ENCODE data around the gene SALL1. TPM values are rescaled to one million over a fixed set of nuclear protein-coding genes. Genes with fewer than 3 reads are reported as not detected.

Gene SALL1
- total and polyA plus RNA-seq, 2 donors = under 0.01 to 0.07 TPM

- Histone ChIP-seq H3K4me3 (ENCODE audit: low read length in 2 of 2) (no peak overlapping the region), H3K27me3 (ENCODE audit: control insufficient read depth in 2 of 2, insufficient read depth in 1 of 2, low read length in 1 of 2) (peaks cover 76 to 85% of the 10 kb centered on the region in 2 donors), H3K27ac (ENCODE audit: low read depth in 1 of 2, low read length in 1 of 2) (no peak overlapping the region), H3K9me3 (ENCODE audit: control insufficient read depth in 2 of 2, insufficient read depth in 1 of 2, low read length in 1 of 2) (no peaks in the 10 kb centered on the region), H3K4me1 (ENCODE audit: control insufficient read depth in 2 of 2, insufficient read depth in 2 of 2, low read length in 2 of 2) (no peaks in the 10 kb centered on the region), H3K36me3 (ENCODE audit: control insufficient read depth in 2 of 2, insufficient read depth in 2 of 2, low read length in 1 of 2) (no peaks in the 10 kb centered on the region)
- 10% methylated on average over 32 of the region's 32 CpGs for WGBS
- DNase-seq (ENCODE audit: low read depth in 6 of 9, low spot score in 9 of 9) = no peak
These were observed 2.5 kb upstream of the SALL1 start for GRCh38 chr16:51153577-51154031.

- Histone ChIP-seq H3K4me3 (ENCODE audit: low read length in 2 of 2) (no peak overlapping the region), H3K9me3 (ENCODE audit: control insufficient read depth in 2 of 2, insufficient read depth in 1 of 2, low read length in 1 of 2) (no peaks in the 10 kb centered on the region), H3K36me3 (ENCODE audit: control insufficient read depth in 2 of 2, insufficient read depth in 2 of 2, low read length in 1 of 2) (no peaks in the 10 kb centered on the region), H3K27me3 (ENCODE audit: control insufficient read depth in 2 of 2, insufficient read depth in 1 of 2, low read length in 1 of 2) (peaks cover 76 to 88% of the 10 kb centered on the region in 2 donors), H3K4me1 (ENCODE audit: control insufficient read depth in 2 of 2, insufficient read depth in 2 of 2, low read length in 2 of 2) (no peaks in the 10 kb centered on the region), H3K27ac (ENCODE audit: low read depth in 1 of 2, low read length in 1 of 2) (no peak overlapping the region)
- WGBS = 5% methylated on average over 60 of the region's 60 CpGs
- DNase-seq (ENCODE audit: low read depth in 6 of 9, low spot score in 9 of 9) = no peak
These were observed 1.9 kb upstream of the SALL1 start for GRCh38 chr16:51152691-51153576.

GRCh38 chr16:51151961-51152663, 1.0 kb upstream of the SALL1 start:
- no peak for DNase-seq (ENCODE audit: low read depth in 6 of 9, low spot score in 9 of 9)
- H3K9me3 ChIP-seq (ENCODE audit: control insufficient read depth in 2 of 2, insufficient read depth in 1 of 2, low read length in 1 of 2) = no peaks in the 10 kb centered on the region
- H3K4me1 ChIP-seq (ENCODE audit: control insufficient read depth in 2 of 2, insufficient read depth in 2 of 2, low read length in 2 of 2) = no peaks in the 10 kb centered on the region
- no peak overlapping the region for H3K4me3 ChIP-seq (ENCODE audit: low read length in 2 of 2)
- no peak overlapping the region for H3K27ac ChIP-seq (ENCODE audit: low read depth in 1 of 2, low read length in 1 of 2)
- WGBS = 4% methylated on average over 56 of the region's 56 CpGs
- H3K27me3 ChIP-seq (ENCODE audit: control insufficient read depth in 2 of 2, insufficient read depth in 1 of 2, low read length in 1 of 2) = peaks cover 76 to 90% of the 10 kb centered on the region in 2 donors
- H3K36me3 ChIP-seq (ENCODE audit: control insufficient read depth in 2 of 2, insufficient read depth in 2 of 2, low read length in 1 of 2) = no peaks in the 10 kb centered on the region

GRCh38 chr16:51151435-51151960, 428 bp upstream of the SALL1 start:
- WGBS = 2% methylated on average over 59 of the region's 61 CpGs
- Histone ChIP-seq H3K9me3 (ENCODE audit: control insufficient read depth in 2 of 2, insufficient read depth in 1 of 2, low read length in 1 of 2) (no peaks in the 10 kb centered on the region), H3K36me3 (ENCODE audit: control insufficient read depth in 2 of 2, insufficient read depth in 2 of 2, low read length in 1 of 2) (no peaks in the 10 kb centered on the region), H3K4me1 (ENCODE audit: control insufficient read depth in 2 of 2, insufficient read depth in 2 of 2, low read length in 2 of 2) (no peaks in the 10 kb centered on the region), H3K27ac (ENCODE audit: low read depth in 1 of 2, low read length in 1 of 2) (no peak overlapping the region), H3K27me3 (ENCODE audit: control insufficient read depth in 2 of 2, insufficient read depth in 1 of 2, low read length in 1 of 2) (peaks cover 76 to 89% of the 10 kb centered on the region in 2 donors), H3K4me3 (ENCODE audit: low read length in 2 of 2) (no peak overlapping the region)
- no peak for DNase-seq (ENCODE audit: low read depth in 6 of 9, low spot score in 9 of 9)

- Histone ChIP-seq H3K36me3 (ENCODE audit: control insufficient read depth in 2 of 2, insufficient read depth in 2 of 2, low read length in 1 of 2) (no peaks in the 10 kb centered on the region), H3K4me3 (ENCODE audit: low read length in 2 of 2) (no peak overlapping the region), H3K27ac (ENCODE audit: low read depth in 1 of 2, low read length in 1 of 2) (no peak overlapping the region), H3K9me3 (ENCODE audit: control insufficient read depth in 2 of 2, insufficient read depth in 1 of 2, low read length in 1 of 2) (no peaks in the 10 kb centered on the region), H3K27me3 (ENCODE audit: control insufficient read depth in 2 of 2, insufficient read depth in 1 of 2, low read length in 1 of 2) (peaks cover 64 to 82% of the 10 kb centered on the region in 2 donors), H3K4me1 (ENCODE audit: control insufficient read depth in 2 of 2, insufficient read depth in 2 of 2, low read length in 2 of 2) (no peaks in the 10 kb centered on the region)
- 4% methylated on average over 53 of the region's 53 CpGs for WGBS
- no peak for DNase-seq (ENCODE audit: low read depth in 6 of 9, low spot score in 9 of 9)
These were observed 744 bp downstream of the SALL1 start for GRCh38 chr16:51150165-51150887.

- 5% methylated on average over 35 of the region's 35 CpGs for WGBS
- peaks cover 59 to 76% of the 10 kb centered on the region in 2 donors for H3K27me3 ChIP-seq (ENCODE audit: control insufficient read depth in 2 of 2, insufficient read depth in 1 of 2, low read length in 1 of 2)
- H3K27ac ChIP-seq (ENCODE audit: low read depth in 1 of 2, low read length in 1 of 2) = no peak overlapping the region
These were observed 1.3 kb downstream of the SALL1 start for GRCh38 chr16:51149721-51150164.

GRCh38 chr16:51149251-51149661, 1.8 kb downstream of the SALL1 start:
- WGBS = 14% methylated on average over 16 of the region's 16 CpGs
- Histone ChIP-seq H3K36me3 (ENCODE audit: control insufficient read depth in 2 of 2, insufficient read depth in 2 of 2, low read length in 1 of 2) (no peaks in the 10 kb centered on the region), H3K9me3 (ENCODE audit: control insufficient read depth in 2 of 2, insufficient read depth in 1 of 2, low read length in 1 of 2) (no peaks in the 10 kb centered on the region), H3K4me3 (ENCODE audit: low read length in 2 of 2) (no peak overlapping the region), H3K27ac (ENCODE audit: low read depth in 1 of 2, low read length in 1 of 2) (no peak overlapping the region), H3K27me3 (ENCODE audit: control insufficient read depth in 2 of 2, insufficient read depth in 1 of 2, low read length in 1 of 2) (peaks cover 54 to 71% of the 10 kb centered on the region in 2 donors), H3K4me1 (ENCODE audit: control insufficient read depth in 2 of 2, insufficient read depth in 2 of 2, low read length in 2 of 2) (no peaks in the 10 kb centered on the region)
- DNase-seq (ENCODE audit: low read depth in 6 of 9, low spot score in 9 of 9) = no peak

More at GRCh38 chr16:51149721-51150164, 1.3 kb downstream of the SALL1 start:
- no peak for DNase-seq (ENCODE audit: low read depth in 6 of 9, low spot score in 9 of 9)
- H3K4me3 ChIP-seq (ENCODE audit: low read length in 2 of 2) = no peak overlapping the region
- no peaks in the 10 kb centered on the region for H3K4me1 ChIP-seq (ENCODE audit: control insufficient read depth in 2 of 2, insufficient read depth in 2 of 2, low read length in 2 of 2)
- H3K9me3 ChIP-seq (ENCODE audit: control insufficient read depth in 2 of 2, insufficient read depth in 1 of 2, low read length in 1 of 2) = no peaks in the 10 kb centered on the region
- H3K36me3 ChIP-seq (ENCODE audit: control insufficient read depth in 2 of 2, insufficient read depth in 2 of 2, low read length in 1 of 2) = no peaks in the 10 kb centered on the region

GRCh38 chr16:51148678-51149228, 2.3 kb downstream of the SALL1 start:
- DNase-seq (ENCODE audit: low read depth in 6 of 9, low spot score in 9 of 9) = no peak
- Histone ChIP-seq H3K36me3 (ENCODE audit: control insufficient read depth in 2 of 2, insufficient read depth in 2 of 2, low read length in 1 of 2) (no peaks in the 10 kb centered on the region), H3K4me1 (ENCODE audit: control insufficient read depth in 2 of 2, insufficient read depth in 2 of 2, low read length in 2 of 2) (no peaks in the 10 kb centered on the region), H3K9me3 (ENCODE audit: control insufficient read depth in 2 of 2, insufficient read depth in 1 of 2, low read length in 1 of 2) (no peaks in the 10 kb centered on the region), H3K27me3 (ENCODE audit: control insufficient read depth in 2 of 2, insufficient read depth in 1 of 2, low read length in 1 of 2) (peaks cover 49 to 66% of the 10 kb centered on the region in 2 donors), H3K27ac (ENCODE audit: low read depth in 1 of 2, low read length in 1 of 2) (no peak overlapping the region), H3K4me3 (ENCODE audit: low read length in 2 of 2) (no peak overlapping the region)
- WGBS = 53% methylated on average over 2 of the region's 2 CpGs
